Measurements from ENCODE around the gene BBS12.

BBS12 gene

GRCh38 chr4:122716825-122717448 lies 15.6 kb upstream of the BBS12 start:
- DNase-seq = peak; percentile 81

DNA sequence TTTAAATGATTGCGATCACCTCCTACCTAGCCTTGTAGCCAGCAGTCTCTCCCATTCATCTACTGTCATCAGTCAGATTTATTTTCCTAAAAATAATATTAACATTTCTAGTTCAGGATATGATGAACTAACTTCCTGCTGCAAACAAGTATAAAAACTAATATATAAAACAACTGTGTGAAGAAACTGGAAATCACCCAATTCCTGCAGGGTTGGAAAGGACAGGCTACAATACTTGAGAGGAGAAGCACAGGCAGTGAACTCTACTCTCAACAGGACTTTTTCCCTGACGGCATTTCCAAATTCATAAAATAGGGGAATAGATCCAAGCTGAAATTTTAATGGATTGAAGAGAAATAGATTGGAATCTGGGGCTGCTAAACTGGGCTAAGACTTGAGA lies 14.2 kb upstream of the BBS12 start:
- no peak for DNase-seq

DNA sequence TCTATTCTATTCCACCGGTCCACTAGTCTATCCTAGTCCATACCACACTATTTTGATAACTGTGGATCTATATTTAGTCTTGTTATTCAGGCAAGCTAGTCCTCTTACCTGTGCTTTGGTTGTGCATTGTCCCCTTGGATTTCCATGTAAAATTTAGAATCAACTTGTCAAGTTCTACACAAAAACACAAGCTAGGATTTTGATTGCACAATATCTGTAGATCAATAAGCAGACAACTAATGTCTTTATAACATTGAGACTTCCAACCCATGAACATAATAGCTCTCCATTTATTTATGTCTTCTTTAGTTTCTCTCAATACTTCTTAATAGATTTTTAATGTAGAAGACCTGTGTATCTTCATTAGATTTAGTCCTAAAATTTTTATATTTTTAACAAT lies 10.2 kb upstream of the BBS12 start:
- no peak for DNase-seq

- no peak for DNase-seq
Observed at GRCh38 chr4:122728856-122729255, 3.6 kb upstream of the BBS12 start.

DNA sequence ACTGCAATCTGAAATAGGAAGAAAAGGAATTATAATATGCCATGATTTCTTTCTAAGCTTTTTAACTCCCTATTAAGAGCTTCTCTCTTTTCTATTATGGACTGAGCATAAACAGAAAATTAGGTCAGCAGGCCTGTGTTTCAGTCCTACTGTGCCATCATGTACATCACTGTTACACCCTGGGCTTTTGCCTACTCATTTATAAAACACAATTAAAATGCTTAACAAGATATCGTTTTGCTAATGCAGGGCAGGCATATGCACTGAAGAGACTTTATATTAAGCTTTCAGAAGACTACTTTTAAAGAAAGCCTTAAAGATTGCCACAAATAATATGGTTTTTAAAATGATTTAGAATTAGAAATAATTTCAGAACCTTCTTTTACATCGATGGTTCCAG lies 828 bp upstream of the BBS12 start:
- no peak for DNase-seq

DNA sequence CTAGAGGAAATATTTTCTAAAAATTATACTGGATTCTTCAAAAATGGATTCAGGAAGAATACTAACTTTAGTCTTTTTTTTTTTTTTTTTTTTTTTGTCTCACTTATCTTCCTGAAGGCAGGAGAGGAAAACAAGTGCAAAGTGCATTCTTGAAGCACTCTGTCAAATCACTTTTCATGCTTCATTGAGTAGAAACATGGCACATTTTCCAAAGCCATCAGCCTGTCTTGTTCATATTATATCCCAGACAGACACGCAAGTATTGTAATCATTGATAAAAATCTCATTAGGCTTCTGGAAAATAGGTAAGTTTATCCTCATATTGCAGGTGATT lies 1.2 kb downstream of the BBS12 start:
- DNase-seq = no peak

DNA sequence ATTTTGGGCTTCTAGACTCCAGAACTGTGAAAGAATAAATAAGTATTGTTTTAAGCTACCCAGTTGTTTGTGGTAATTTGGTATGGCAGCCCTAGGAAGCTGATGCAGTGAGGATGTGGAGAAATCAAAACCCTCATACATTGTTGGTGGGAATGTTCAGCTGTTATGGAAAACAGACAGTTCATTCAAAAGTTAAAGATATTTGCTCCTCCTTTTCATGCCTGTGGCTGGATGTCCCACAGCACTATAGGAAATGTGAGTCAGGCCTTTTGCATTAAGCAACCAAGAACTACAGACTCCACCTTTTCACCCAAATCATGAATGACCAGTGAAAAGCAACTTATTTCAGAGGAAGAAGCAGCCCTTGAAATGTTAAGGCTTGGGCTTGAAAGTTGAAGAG lies 6.7 kb downstream of the BBS12 start:
- DNase-seq = no peak

GRCh38 chr4:122742933-122743829 lies 10.7 kb downstream of the BBS12 start:
- no peak for DNase-seq

DNA sequence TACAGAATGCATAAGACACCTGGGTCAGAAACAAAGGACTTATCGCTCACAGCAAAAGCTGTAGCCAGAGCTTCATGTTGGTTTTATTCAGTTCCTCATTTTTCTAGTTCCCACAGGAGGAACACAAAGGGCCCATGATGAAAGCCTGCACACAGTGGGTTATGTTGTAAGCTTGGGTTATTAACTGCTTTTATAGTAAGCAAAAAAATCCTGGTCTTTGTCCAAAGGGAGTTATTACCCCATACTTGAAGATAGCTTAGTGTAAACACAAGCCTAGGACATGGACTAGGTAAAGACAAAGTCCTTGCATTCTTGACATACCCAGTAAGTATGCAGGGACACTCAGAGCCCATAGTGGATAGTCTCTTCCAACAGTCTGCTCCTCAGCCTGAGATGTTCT lies 11.7 kb downstream of the BBS12 start:
- no peak for DNase-seq

DNA sequence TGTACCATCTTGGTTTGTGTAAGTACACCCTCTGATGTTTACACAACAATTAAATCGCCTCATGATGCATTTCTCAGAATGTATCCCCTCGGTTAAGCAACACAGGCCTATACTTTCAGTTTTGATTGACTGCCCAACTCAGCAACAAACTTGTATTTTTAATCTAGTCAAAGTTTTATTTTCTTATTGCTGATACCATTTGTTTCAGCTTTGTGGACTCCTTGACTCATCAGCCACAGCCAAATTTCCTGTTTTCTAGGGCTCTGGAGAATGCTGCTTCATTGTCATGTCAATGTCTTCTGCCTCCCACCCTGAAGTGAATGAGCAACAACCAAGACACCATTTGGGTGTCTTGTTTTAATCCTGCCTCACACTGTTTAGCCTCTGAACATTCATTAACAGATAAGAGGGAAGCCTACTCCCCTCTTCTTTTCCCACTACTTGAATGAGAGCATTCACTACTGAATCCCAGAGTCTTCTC lies 14.0 kb downstream of the BBS12 start:
- DNase-seq = no peak

GRCh38 chr4:122747068-122747467 lies 14.6 kb downstream of the BBS12 start:
- DNase-seq = no peak

- DNase-seq = no peak
Observed at GRCh38 chr4:122747883-122748282, 15.4 kb downstream of the BBS12 start.

DNA sequence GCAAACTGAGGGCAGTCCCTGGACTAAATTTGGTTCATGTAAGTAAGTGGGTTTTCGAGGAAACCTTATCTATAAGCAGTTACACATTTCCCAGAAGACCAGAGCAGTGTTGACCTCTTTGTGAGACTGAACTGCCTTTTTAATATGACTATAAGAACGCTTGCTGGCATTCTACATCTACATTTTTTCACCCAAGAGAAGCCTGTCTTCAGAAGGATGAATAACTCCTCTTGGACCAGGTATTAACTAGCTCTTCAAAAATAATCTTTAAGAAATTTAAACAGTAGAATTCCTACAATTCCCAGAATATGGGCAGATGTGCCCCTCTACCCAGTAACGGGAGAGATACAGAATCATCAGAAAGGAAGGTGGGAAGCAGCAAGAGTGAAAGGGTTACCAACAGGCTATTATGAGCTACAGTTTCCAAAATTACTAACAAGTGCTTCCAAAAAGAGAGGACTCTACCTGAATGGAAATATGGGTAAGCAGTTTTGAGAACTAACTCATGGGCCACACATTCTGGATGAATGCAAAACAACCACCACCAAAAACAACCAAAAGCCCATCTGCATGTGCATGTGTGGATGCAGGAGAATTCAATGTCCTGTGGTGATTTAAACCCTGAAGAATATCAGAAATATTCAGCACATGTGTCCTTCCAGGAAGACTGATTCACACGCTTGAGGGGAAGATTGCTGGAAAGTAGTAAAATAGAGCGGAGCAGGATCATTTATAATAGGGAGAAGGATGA lies 17.4 kb downstream of the BBS12 start:
- DNase-seq = no peak

DNA sequence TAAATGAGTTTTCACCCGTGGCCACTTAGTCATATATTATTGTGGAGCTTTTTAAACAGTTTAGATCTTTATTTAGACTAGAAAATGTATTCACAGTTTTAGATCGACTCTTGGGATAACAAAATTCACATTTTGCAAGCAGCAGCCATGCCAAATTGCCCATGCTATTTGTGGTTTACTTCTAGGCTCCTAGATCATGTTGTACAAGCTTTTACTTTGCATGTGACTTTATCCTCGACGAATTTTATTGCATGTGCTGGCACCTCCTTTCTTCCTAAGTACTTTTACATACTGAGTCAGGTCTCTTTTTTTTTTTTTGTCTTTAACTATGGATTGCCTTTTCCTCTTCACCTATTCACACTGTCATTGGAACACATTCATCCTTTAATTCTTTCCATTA lies 23.2 kb downstream of the BBS12 start:
- DNase-seq = no peak

GRCh38 chr4:122758033-122758432 lies 25.5 kb downstream of the BBS12 start:
- no peak for DNase-seq

GRCh38 chr4:122759639-122760310 lies 27.3 kb downstream of the BBS12 start:
- no peak for DNase-seq

DNA sequence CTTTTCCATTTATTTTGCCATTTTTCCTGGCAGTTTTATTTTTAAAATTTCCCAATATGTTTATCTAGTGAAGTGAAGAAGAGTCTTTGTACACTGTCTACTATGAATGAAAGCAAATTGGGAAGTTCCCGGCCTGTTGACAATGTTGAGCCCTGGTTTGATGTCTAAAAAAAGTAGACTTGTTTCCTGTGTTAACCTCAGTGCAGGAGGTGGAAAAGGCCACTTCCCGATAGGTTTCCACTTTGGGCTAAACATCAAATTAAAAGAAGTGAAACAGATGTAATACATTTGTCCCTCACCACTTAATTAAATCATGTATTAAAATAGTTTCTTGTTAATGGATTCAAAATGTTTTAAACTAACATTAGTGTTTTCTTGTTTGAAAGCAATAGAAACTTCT lies 30.0 kb downstream of the BBS12 start:
- DNase-seq = peak; percentile 5

DNA sequence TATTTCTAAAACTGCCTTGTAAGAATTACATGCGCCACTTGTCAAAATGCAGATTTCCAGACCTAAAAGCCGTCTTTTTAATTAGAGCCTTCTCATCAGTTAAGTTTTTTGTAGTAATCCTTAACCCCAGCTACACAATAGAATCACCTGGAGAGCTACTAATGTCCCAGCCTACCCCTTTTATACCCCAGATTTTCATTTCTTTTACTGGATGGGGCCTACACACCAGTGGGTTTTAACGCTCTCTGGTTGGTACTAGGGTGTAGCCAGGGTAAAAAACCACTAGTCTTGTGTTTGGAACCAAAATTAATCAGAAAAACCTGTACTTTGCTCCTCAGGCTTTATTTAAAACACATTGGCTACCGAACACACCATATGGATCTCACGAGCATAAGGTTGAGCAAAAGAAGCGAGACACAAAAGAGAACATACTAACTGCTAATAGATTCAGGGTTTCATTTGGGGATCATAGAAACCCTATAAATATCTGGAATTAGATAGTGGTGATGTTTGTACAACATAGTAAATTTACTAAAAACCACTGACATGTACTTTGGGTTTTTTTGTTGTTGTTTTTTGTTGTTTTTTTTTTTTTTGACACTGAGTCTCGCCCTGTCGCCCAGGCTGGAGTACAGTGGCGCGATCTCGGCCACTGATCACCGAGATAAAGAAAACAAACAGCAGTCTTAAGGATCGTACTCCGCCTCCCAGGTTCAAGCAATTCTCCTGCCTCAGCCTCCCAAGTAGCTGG lies 30.6 kb downstream of the BBS12 start:
- DNase-seq = no peak

DNA sequence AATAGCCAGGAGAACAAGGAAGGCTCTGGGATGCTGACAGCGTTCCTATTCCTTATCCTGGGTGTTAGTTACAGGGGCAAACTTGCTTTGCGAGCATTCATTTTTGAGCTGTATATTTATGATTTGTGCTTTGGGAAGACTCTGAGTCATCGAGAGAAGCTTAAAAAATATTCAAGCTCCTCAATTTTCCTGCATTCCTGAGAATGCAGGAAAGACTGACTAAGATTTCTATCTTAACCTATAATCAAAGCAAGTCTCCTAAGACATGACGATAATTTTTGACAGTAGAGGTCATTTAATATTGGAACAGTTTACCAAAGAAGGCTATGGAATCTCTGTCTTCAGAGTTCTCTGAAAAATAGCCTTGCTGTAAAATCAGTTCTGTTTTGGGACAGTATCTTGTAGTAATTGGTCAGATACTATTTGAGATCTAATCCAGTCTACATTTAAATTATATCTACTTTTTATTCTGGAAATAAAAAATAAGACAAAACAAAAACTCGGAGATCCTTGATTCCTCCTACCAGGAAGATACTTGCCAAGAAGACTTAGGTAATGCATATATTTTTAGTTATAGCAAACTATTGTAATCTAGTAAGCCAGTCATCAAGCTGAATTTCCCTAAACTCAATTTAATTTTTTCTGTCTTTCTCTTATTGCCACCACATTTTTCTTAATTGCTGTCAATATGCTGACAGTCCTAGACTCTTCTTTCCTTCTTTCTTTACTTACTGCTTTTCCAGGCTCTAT lies 31.7 kb downstream of the BBS12 start:
- DNase-seq = no peak

DNA sequence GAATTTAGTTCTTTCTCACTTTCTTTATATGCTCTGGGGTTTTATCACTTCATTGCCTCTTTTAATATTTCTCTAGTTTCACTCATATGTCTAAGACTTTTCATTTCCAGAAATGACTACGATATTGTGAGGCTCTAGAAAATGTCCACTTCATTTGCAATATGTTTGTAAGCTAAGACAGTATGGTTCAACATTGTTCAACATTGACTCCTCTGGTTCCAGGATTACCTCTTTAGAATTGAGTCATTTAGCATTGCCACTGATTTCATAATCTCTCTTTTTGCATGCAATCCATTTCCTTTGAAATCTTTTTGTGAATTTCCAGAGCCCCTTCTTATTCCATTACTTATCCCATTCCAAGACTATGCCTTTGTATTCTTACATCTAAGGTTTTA lies 32.3 kb downstream of the BBS12 start:
- DNase-seq = no peak

DNA sequence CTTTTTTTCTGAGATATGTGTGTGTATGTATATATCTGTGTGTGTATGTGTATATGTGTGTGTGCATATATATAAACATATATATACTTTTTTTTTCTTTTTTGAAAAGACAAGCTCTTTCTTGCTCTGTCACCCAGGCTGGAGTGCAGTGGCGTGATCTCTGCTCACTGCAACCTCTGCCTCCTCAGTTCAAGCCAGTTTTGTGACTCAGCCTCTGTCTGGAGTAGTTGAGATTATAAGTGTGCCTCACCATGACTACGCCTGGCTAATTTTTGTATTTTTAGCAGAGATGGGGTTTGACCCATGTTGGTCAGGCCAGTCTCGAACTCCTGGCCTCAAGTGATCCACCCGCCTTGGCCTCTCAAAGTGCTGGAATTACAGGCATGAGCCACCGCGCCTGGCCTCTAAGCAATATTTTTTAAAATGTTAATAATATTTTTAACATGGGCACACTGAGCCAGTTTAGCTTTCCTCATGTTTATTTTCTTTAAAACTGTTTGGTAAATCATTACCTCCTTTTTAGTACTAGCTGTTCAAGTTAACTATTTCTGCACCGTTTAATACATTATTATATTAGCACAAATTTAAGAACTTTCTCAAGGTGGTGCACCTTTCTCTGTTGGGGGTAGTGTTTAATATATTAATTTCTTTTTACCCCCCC lies 33.3 kb downstream of the BBS12 start:
- no peak for DNase-seq
